HG03135 (cell line): ENCODE results near the gene CGB5.
"Not testable (repeated sequence)": the region's sequence is repeated elsewhere in the genome, so short reads cannot be mapped to it uniquely, and the experiment has no call there.

Experiments used
- ATAC-seq: cut with Tn5 transposase; IDR thresholded peaks from one replicate; pipeline ENCODE4 v1.9.1; 2021; ENCODE audit warnings: mild to moderate bottlenecking, moderate library complexity; ENCODE audit not compliant: unreplicated experiment

Gene CGB5

GRCh38 chr19:49020931-49021895 lies 22.4 kb upstream of the CGB5 start:
- ATAC-seq, result no peak

GRCh38 chr19:49022116-49022515 lies 21.5 kb upstream of the CGB5 start:
- ATAC-seq, result no peak

GRCh38 chr19:49024233-49024632 lies 19.4 kb upstream of the CGB5 start, which contains the start of gene CGB3:
CGB3 (minus strand) TSS chr19:49024333; CDS start chr19:49023971, 362 bp downstream.
- ATAC-seq, result not testable (repeated sequence)

- ATAC-seq, result not testable (repeated sequence)
Measured at GRCh38 chr19:49025088-49025487, 18.6 kb upstream of the CGB5 start.

- ATAC-seq, result not testable (repeated sequence)
Measured at GRCh38 chr19:49025599-49025998, 18.0 kb upstream of the CGB5 start.

- not testable (repeated sequence) for ATAC-seq
Measured at GRCh38 chr19:49028686-49029085, 15.0 kb upstream of the CGB5 start.

- ATAC-seq, result not testable (repeated sequence)
Measured at GRCh38 chr19:49029749-49030148, 13.9 kb upstream of the CGB5 start.

- ATAC-seq, result not testable (repeated sequence)
Measured at GRCh38 chr19:49030323-49030722, 13.3 kb upstream of the CGB5 start.

GRCh38 chr19:49031642-49032301 lies 11.9 kb upstream of the CGB5 start, which contains the start of gene CGB2:
CGB2 (plus strand) TSS chr19:49031890; CDS start chr19:49032096, 206 bp downstream.
- not testable (repeated sequence) for ATAC-seq

GRCh38 chr19:49036815-49037214 lies 6.8 kb upstream of the CGB5 start, which contains the start of gene CGB1:
CGB1 (minus strand) TSS chr19:49036895; CDS start chr19:49036711, 184 bp downstream.
- ATAC-seq, result not testable (repeated sequence)

- not testable (repeated sequence) for ATAC-seq
Measured at GRCh38 chr19:49038111-49038510, 5.5 kb upstream of the CGB5 start.

- ATAC-seq, result not testable (repeated sequence)
Measured at GRCh38 chr19:49038557-49039276, 4.9 kb upstream of the CGB5 start.

- not testable (repeated sequence) for ATAC-seq
Measured at GRCh38 chr19:49039736-49040135, 3.9 kb upstream of the CGB5 start.

- no peak for ATAC-seq
Measured at GRCh38 chr19:49042177-49042576, 1.5 kb upstream of the CGB5 start.

GRCh38 chr19:49042666-49043065 lies 982 bp upstream of the CGB5 start:
- not testable (repeated sequence) for ATAC-seq

GRCh38 chr19:49049011-49049410 lies 5.4 kb downstream of the CGB5 start, which contains the start of gene CGB8:
CGB8 (minus strand) TSS chr19:49049111; CDS start chr19:49048739, 372 bp downstream.
- not testable (repeated sequence) for ATAC-seq

GRCh38 chr19:49049834-49050233 lies 6.2 kb downstream of the CGB5 start:
- not testable (repeated sequence) for ATAC-seq

GRCh38 chr19:49050376-49051033 lies 6.9 kb downstream of the CGB5 start:
- not testable (repeated sequence) for ATAC-seq

- ATAC-seq, result no peak
Measured at GRCh38 chr19:49056101-49056901, 12.7 kb downstream of the CGB5 start.
